ENCODE data around the gene C1orf159. TPM values are rescaled to one million over a fixed set of nuclear protein-coding genes. Genes with fewer than 3 reads are reported as not detected.

C1orf159 gene
- polyA plus RNA-seq, 1 donor (not counting 4 experiments of a cell fraction or from before 2014, with no cell fraction given): 6.1 TPM

DNA sequence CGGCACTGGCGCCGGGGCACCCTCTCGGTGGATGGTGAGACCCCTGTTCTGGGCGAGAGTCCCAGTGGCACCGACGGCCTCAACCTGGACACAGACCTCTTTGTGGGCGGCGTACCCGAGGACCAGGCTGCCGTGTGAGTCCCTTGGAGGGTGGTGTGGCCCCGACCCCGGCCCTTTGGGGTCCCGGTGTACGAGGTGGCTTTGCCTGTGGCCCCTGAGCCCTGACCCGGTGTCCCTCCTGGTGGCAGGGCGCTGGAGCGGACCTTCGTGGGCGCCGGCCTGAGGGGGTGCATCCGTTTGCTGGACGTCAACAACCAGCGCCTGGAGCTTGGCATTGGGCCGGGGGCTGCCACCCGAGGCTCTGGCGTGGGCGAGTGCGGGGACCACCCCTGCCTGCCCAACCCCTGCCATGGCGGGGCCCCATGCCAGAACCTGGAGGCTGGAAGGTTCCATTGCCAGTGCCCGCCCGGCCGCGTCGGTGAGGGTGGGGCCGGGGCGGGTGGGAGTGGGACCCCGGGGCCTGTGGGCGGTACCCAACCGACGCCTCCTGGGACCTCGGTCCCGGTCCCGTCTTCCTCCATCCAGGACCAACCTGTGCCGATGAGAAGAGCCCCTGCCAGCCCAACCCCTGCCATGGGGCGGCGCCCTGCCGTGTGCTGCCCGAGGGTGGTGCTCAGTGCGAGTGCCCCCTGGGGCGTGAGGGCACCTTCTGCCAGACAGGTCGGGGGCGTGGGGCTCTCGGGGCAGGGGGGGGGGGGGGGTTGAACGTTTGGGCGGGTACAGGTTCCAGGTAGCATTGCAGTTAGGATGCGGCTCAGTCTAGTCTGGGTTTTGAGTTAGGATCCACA lies 66.3 kb downstream of the C1orf159 start:
- Histone ChIP-seq H3K9ac (ENCODE audit: control insufficient read depth, extremely low read depth, insufficient read depth, low read length) (no peak overlapping the region), H3K4me2 (ENCODE audit: control insufficient read depth, extremely low read depth, insufficient read depth, low read depth, low read length) (no peak overlapping the region), H3K36me3 (ENCODE audit: control insufficient read depth in 2 of 2, extremely low read depth in 1 of 2, insufficient read depth in 2 of 2, low read length in 2 of 2) (peaks cover 50 to 55% of the 10 kb centered on the region in 2 experiments), H3K4me3 (ENCODE audit: control insufficient read depth in 2 of 3, extremely low read depth in 1 of 3, insufficient read depth in 2 of 3, low read depth in 1 of 3, low read length in 3 of 3) (no peak overlapping the region), H2AFZ (ENCODE audit: control insufficient read depth, low read length) (no peak overlapping the region), H4K20me1 (ENCODE audit: control insufficient read depth, extremely low read depth, insufficient read depth, low read length) (peaks cover 14% of the 10 kb centered on the region), H3K27me3 (ENCODE audit: control insufficient read depth, extremely low read depth, insufficient read depth, low read length) (no peaks in the 10 kb centered on the region), H3K9me1 (ENCODE audit: control insufficient read depth, extremely low read depth, insufficient read depth, low read length) (no peaks in the 10 kb centered on the region), H3K79me2 (ENCODE audit: control insufficient read depth, insufficient read depth, low read length) (peaks cover 2% of the 10 kb centered on the region), H3K27ac (ENCODE audit: control insufficient read depth, insufficient read depth, low read length) (no peak overlapping the region), H3K4me1 (ENCODE audit: control insufficient read depth, extremely low read depth, insufficient read depth, low read length) (no peaks in the 10 kb centered on the region), H3K9me3 (ENCODE audit: control insufficient read depth, low read depth, low read length) (no peaks in the 10 kb centered on the region)
- dilution Hi-C loops (cut with MboI; ENCODE audit: extremely low pct_ligation_motif_present, low sequenced_read_pairs): no loop called here
- FAIRE-seq (no peak), DNase-seq (ENCODE audit: low read depth, low spot score) (no peak)
- TF ChIP-seq EZH2 (IDR thresholded peaks at IDR 0.05; ENCODE audit: low read length) (no peak), CTCF (optimal IDR thresholded peaks at IDR 0.05 in 1 of 3, IDR thresholded peaks at IDR 0.05 in 1 of 3, conservative IDR thresholded peaks at IDR 0.05 in 1 of 3; ENCODE audit: extremely low read depth in 1 of 3, insufficient read depth in 2 of 3, low read length in 3 of 3) (no peak)

- H3K36me3 ChIP-seq (ENCODE audit: control insufficient read depth in 2 of 2, extremely low read depth in 1 of 2, insufficient read depth in 2 of 2, low read length in 2 of 2): peaks cover 49% of the 10 kb centered on the region in 2 experiments
- dilution Hi-C loops (cut with MboI; ENCODE audit: extremely low pct_ligation_motif_present, low sequenced_read_pairs): no loop called here
Measured at GRCh38 chr1:1048765-1049164, 67.1 kb downstream of the C1orf159 start.

More at GRCh38 chr1:1048765-1049164, 67.1 kb downstream of the C1orf159 start:
- Histone ChIP-seq H3K79me2 (ENCODE audit: control insufficient read depth, insufficient read depth, low read length) (peaks cover 9% of the 10 kb centered on the region), H3K4me3 (ENCODE audit: control insufficient read depth in 2 of 3, extremely low read depth in 1 of 3, insufficient read depth in 2 of 3, low read depth in 1 of 3, low read length in 3 of 3) (no peak overlapping the region), H2AFZ (ENCODE audit: control insufficient read depth, low read length) (no peak overlapping the region), H3K4me1 (ENCODE audit: control insufficient read depth, extremely low read depth, insufficient read depth, low read length) (no peaks in the 10 kb centered on the region), H4K20me1 (ENCODE audit: control insufficient read depth, extremely low read depth, insufficient read depth, low read length) (peaks cover 13% of the 10 kb centered on the region), H3K9me3 (ENCODE audit: control insufficient read depth, low read depth, low read length) (no peaks in the 10 kb centered on the region), H3K27me3 (ENCODE audit: control insufficient read depth, extremely low read depth, insufficient read depth, low read length) (no peaks in the 10 kb centered on the region), H3K9ac (ENCODE audit: control insufficient read depth, extremely low read depth, insufficient read depth, low read length) (no peak overlapping the region), H3K27ac (ENCODE audit: control insufficient read depth, insufficient read depth, low read length) (no peak overlapping the region), H3K4me2 (ENCODE audit: control insufficient read depth, extremely low read depth, insufficient read depth, low read depth, low read length) (no peak overlapping the region), H3K9me1 (ENCODE audit: control insufficient read depth, extremely low read depth, insufficient read depth, low read length) (no peaks in the 10 kb centered on the region)
- no peak for TF ChIP-seq EZH2 (IDR thresholded peaks at IDR 0.05; ENCODE audit: low read length)
- TF ChIP-seq CTCF (optimal IDR thresholded peaks at IDR 0.05 in 1 of 3, IDR thresholded peaks at IDR 0.05 in 1 of 3, conservative IDR thresholded peaks at IDR 0.05 in 1 of 3; ENCODE audit: extremely low read depth in 1 of 3, insufficient read depth in 2 of 3, low read length in 3 of 3): no peak
- FAIRE-seq: no peak
- DNase-seq (ENCODE audit: low read depth, low spot score): no peak

Data from keratinocyte (primary cell).